NK-92 (cell line): Measurements from ENCODE around the gene PCNX2.
"Not testable (repeated sequence)": the region's sequence is repeated elsewhere in the genome, so short reads cannot be mapped to it uniquely, and the experiment has no call there.

Experiments used
- DNase-seq: peaks from one replicate; lab custom pipeline; 2025; ENCODE audit not compliant: unreplicated experiment; lab: John Stamatoyannopoulos, UW

PCNX2 gene

DNA sequence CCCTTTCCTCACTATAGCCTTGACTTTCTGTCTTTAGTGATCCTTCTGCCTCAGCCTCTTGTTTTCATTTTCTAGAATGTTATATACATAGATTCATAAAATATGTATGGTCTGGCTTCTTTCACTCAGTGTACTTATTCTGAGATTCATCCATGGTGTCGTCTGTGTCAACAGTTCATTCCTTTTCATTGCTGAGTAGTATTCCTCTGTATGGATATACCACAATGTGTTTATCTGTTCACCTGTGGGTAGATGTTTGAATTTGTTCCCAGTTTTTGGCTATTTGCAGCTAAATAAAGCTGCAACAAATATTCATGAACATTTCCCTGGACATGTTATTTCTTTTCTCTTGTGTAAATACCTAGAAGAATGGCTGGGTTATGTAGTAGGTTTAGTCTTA is 131.8 kb downstream of the PCNX2 start:
- no peak for DNase-seq

DNA sequence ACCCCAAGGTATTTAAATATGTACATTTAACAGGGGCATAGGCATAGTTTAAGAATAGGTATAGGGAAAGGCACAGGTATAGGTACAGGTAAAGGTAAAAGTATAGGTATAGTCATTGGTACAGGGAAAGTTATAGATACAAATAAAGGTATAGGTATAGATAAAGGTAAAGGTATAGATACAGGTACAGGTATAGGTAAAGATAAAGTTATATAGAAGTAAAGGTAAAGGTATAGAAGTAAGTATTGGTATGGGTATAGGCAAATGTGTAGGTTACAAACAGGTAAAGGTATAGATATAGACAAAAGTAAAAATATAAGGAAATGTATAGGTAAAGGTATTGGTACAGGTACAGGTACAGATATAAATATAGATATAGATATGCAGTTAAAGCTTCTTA is 137.2 kb downstream of the PCNX2 start:
- no peak for DNase-seq

DNA sequence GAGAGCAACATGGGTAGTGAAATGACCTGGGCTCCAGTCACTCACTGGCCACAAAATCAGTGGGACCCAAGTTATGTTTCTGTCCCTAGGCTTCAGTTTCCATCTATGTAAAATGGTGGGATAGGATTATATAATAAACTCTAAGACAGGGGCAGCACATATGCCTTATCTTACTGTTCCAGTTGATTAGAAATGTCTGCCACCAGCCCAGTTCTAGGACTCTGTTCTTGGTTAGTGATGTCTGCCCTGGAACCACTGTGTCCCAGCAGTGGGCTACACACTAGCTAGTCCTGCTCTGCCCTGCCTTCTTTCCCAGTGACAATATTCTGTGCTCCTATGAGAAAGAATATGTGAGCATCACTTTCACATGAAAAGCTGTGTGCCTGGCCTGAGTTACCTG is 138.3 kb downstream of the PCNX2 start:
- no peak for DNase-seq

DNA sequence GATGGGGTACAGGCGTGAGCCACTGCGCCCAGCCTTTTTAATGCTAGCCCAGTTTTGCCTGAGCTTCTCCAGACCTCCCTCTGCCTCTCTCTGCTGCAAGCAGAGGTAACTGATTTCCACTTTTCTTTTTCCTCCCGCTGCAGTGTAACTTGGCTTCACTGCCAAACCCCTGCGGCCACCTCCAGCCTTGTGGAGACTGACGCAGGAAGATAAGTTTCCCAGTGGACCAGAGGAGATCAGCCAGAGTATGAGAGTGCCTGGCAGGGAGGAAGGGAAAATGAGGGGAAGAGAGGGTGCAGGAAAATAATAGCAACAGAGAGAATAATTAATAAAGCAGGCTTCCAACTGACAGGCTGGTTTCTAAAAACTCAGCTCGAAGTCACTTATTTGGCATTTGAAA is 143.7 kb downstream of the PCNX2 start:
- DNase-seq: no peak

DNA sequence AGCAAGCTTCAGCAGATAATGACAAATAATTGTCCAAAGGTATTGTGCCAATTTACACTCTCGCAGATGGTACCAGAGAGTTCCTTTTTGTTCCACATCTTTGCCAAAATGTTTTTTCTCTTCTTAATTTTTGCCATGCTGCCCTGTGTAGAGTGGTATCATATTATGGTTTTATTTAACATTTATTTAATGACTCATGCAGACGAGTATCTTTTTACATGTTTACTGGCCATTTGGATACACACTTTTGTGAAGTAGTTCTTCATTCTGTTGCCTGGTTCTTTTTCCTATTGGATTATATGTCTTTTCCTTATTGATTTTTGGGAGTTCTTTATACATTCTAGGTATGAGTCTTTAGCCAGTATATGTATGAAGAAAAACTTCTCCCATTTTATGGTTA is 151.1 kb downstream of the PCNX2 start:
- DNase-seq: no peak

DNA sequence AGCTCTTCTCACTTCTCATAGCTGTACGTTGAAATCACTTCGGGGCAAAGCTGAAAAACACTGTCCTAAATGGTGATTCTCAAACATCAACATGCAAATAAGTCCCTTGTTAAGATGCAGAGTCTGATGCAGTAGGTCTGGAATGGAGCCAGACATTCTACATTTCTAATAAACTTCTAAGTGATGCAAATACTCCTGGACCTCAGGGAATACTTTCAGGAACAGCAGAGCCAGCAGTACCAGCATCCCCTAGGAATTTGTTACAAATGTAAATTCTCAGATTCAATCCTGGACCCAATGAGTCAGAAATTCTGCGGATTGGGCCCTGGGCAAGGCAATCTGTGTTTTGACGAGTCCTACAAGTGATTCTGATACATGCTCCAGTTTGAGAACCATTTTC is 152.3 kb downstream of the PCNX2 start:
- no peak for DNase-seq

DNA sequence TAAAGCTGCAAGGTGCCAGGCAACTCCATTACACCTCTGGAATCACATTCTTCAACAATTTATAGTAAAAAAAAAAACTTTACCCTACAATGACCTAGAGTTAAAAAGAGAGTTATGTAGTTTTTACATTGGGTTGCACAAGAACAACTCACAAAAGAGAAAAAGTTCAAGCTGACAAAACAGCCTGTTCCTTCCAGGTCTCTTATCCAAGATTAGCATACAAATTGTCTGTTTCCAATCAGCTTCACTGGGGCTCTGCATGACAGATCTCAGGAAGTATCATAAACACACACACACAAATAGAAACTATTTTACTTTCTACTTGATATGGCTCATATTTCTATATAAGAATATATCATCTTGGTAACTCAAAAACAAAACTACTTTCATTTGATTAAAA is 154.6 kb downstream of the PCNX2 start:
- no peak for DNase-seq

DNA sequence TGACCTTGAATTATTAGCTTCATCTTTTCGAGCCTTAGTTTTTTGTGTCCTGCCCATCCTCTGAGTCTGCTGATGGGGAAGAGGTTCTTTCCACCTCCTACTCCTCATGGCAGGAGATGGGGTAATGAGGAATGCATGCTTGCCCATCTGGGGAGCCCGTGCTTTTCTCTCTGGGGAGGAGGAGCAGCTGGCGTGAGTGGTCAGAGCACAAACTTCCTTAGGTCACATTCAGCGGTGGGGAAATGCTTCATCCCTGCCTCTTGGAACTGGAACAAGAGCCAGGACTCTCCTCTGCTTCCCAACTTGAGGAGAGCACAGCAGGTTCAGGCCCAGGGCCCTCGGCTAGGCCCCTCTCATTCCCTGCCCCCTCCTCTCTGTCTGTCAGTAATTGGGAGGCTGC is 155.0 kb downstream of the PCNX2 start:
- no peak for DNase-seq

DNA sequence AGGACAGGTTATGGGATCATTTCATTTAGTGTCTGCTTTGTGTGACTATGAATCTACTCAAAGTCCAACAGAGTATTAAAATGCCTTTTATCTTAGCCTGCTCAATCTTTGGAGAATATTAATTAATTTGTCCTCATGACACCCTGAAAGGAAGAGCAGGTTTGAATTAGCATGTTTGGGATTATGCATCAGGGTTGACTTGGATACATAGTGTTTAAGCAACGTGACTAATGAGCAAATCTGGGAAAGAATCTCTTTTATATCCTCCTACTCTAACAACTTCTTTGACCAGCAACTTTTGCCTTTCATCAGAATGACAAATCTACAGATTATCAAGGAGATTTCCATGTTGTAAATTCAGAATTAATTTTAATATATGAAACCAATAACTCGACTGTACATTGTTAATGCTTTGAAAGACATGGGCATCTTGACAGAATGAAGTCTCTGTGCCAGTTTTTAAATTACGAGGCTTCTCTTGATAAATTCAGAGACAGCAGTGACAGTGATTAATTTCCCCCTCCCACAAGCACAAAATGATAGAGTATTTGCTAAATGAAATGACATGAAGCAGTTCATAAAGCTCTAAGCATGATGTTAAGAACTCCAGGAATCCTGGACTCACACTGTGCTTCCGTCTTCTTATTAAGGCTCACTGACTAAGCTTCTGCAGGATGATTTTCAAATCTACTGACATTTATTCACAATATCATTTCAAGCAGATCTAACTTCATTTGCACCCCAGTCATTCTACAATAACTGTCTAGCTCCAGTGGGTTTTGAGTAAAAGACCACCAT is 156.5 kb downstream of the PCNX2 start:
- DNase-seq: no peak

DNA sequence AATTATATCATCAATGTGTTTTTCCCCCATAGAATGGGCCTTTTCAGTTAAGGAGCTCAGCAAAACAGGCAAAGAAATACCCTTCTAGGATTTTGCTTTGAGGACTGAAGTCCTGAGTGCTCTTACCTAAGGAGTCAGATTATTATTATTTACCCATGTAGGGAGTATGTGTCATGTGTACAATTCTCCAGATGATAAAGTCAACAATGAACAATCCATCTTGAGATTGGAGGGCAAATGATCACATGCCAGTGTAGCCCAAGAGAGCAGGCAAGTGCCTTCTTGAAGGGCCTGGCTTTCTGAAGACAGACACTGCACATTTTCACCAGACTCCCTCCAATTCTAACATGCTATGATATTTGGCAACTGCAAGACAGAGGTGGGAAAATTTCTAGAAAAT is 159.7 kb downstream of the PCNX2 start:
- no peak for DNase-seq

DNA sequence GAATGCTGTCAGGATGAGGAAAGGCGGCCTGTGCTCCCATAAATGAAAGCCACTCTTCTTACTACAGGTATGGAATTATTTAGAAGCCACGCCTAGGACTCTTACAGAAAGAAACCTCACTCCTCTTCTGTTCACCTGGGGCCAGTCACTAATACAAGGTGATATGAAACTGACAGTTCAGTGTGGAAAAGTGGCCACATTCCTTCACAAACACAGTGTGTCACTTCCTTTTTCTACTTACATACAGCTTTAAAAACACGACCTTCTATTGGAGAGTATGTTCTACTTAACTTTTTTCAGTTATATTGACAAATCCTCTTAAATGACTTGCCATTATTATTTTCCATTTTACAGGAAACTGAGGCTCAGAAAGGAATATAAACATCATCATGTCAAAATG is 163.1 kb downstream of the PCNX2 start:
- no peak for DNase-seq

DNA sequence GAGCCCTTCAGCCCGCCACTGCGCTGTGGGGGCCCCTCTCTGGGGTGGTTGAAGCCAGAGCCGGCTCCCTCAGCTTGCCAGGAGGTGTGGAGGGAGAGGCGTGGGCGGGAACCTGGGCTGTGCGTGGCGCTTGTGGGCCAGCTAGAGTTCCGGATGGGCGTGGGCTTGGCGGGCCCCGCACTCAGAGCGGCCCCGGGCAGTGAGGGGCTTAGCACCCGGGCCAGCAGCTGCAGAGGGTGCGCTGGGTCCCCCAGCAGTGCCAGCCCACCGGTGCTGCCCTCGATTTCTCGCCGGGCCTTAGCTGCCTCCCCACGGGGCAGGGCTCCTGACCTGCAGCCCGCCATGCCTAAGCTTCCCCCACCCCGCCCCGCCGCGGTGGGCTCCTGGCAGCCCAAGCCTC is 166.5 kb downstream of the PCNX2 start:
- not testable (repeated sequence) for DNase-seq

DNA sequence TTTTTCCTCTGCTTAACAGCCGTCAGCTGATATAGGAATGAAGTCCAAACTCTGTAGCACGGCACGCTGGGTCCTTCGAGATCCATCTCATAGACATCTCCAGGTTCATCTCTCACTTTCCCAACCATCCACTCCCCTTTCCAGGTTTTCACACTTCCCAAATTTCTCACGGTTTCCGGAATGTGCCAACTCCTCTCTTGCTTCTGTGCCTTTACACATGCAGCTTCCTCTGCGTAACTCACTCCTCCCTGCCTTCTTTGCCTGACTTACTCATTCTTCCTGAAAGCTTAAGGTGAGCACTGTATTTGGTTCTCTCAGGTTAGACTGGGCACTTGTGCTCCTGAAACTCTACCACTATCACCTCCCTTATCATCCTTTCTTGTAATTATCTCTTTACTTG is 168.4 kb downstream of the PCNX2 start:
- DNase-seq: no peak

DNA sequence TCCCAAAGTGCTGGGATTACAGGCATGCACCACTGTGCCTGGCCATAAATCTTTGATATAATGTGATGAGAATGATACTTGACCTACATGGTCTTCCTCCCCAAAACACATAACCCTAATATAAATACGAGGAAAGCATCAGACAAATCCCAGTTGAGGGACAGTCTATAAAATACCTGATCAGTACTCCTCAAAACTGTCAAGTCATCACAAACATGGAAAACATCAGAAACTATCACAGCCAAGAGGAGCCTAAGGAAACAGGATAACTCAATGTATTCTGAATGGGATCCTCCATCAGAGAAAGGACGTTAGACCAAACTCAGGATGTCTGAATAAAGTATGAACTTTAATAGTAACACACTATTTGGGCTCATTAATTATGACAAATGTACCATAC is 172.7 kb downstream of the PCNX2 start:
- DNase-seq: no peak

DNA sequence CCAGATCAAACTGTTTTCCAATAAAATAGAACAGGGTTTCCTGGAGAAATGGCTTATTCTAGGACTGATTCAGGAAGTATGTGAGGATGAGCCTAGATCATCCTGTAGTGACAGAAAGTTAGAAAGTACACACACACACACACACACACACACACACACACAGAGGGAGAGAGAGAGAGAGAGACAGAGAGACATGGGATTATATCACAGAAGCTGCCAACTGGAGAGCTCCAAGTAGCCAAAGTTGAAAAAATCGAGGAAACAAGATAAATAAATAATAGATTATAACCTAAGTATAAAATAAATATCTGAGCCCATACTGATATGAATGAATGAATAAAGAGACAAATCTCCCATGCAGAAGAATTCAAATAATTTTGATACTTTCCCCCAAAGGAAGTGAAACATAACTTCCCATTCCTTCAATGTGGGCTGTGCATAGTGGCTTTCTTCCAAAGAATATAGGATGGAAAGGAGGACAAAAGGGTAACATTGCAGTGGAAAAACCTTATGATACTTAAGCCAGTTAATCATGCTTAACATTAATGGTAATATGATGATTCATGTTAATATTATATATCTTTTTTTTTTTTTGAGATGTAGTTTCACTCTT is 173.5 kb downstream of the PCNX2 start:
- no peak for DNase-seq

DNA sequence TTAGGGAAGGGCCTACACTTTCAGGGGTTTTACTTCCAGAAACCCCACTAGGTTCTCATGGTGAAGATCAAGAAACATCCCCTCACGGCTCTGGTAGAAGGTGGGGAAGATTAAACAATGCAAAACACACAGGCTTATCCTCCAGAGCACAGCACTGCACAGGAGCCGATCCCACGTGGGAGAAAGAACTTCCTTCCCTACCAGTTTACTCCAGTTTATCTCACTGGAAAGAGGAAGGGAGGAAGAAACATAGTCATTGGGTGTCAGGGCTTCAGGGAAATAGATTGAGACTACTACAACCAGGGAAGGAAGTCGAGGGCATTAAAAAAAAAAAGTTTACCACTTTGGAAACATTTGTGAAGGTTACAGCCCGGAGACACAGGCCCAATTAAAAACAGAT is 180.7 kb downstream of the PCNX2 start:
- no peak for DNase-seq

DNA sequence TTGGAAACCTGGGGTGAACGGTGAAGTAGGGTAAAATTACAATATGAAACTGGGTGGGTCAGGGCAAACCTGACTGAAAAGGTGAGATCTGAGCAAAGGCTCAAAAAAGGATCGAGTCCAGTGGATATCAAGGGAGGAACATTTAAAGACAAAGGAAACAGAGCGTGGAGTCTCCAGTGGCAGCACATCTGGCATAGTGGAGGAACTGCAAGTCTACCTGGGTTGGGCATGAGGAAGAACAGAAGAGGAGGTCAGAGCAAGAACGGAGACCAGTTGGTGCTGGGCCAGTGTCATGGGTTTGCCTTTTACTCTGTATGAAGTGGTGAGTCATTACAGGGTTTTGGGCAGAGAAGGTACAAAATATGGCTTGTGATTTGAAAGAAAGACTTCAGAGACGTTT is 181.4 kb downstream of the PCNX2 start:
- no peak for DNase-seq

DNA sequence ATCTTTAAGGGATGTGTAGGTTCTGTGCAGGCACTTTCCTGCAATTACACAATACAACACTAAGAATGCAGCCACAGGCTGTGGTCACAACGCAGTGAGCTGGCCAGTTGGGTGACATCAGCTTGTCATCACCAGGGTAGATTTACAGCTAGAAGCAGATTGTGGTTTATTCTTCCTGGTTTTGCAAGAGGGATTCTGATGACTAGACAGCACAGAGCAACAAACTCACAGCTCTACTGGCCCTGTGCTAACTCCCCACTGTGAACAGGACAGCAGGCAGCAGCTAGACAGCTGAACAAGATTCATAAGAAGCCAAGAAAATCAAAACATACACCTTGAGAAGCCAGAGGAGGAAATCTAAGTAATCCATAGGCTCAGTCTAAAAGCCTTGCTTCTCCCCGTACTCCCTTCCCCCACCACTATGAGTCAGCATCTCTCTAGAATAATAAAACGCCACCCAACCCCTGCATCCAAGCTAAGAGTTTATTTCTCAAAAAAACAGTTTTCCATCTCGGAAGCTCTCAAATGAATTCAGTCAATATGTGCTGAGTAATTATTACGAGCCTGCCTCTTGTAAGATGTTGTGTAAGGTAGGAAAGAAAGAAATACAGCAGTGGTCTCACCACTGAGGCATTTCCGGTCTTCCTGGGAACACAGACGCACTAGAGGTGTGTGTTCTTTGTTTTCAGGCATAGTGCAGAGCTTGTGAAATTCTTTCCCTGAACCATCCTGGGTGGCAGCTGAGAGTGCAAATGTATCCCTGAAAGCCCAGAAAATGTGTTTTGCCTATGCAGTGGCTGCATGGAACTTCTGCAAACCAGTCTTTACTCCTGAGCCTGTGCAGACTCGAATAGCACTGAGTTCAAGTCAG is 182.3 kb downstream of the PCNX2 start:
- no peak for DNase-seq

DNA sequence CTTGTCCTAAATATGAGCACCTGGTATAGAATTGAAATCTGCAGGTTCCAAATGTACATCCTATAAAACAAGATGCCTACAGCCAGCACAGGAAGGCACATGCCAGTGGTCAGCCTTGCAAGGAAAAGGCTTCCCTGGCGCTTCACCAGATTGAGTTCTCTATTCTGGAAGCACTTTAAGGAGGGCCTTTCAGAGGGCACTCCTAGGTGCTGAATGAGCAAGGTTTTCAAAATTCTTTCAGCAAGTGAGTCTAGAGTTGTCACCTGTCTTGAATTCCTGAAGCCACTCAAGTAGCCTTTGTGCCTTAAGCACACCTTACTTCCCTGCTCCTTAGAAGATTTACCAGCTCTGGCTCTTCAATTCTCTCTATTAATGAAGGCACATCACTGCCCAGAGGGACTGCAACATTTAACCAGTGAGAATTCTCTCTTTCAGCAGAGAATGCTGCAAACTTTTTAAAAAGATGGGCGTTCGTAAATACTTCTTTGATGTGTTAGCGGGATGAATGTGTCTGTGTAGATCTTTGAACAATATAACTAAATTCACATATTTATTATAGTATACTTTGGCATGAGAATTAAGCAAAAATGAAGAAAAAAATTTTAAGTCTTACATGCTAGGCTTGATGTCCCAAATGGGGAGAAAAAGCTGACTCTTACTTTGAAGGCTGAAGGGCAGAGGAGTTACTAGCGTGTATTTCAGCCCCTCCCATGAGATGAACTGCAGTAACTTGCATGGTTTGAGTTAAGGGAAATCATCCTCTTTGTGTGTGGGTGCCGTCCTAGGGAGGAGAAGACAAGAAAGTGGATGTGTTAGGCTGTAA is 183.1 kb downstream of the PCNX2 start:
- no peak for DNase-seq

DNA sequence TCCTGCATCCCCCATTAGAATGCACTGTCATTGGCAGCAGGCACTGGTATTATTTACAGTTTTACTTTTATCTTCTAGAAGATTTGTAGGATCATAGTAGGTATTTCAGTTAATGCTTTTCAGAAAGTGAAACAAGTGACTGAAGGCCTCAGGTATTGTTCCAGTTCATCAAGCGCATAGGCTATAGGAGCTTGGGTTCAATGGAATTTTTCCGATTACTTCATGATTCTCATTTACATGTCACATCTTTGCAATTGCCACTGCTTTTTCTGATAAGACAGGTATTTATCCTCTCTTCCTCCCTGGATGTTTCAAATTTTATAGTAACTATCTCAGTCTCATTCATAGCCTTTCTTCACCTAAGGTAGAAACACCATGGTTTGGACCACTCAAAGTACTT is 183.8 kb downstream of the PCNX2 start:
- no peak for DNase-seq

DNA sequence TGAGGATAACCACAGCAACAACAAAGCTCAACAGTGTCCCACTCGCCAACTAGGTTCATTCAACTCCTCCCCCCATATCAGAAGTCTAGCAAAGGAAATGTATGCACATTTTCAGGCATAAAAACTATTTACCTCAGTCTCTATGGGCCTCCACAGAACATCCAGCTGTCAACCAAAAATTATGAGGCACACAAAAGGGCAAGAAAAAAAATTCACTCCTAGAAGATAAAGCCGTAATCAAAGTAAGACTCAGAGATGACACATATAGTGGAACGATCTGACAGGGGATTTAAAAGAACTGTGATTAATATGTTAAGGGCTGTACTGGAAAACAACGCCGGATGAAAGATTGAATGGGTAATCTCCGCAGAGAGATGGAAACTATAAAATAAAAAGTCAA is 186.4 kb downstream of the PCNX2 start:
- DNase-seq: no peak
